NCI-H82 treated with DMSO at 0.1 percent for 48 hours (cell line): Measurements from ENCODE around the gene PWWP3B.
"Not testable (repeated sequence)": the region's sequence is repeated elsewhere in the genome, so short reads cannot be mapped to it uniquely, and the experiment has no call there.

Source experiments
- DNase-seq: peaks from one replicate; lab custom pipeline; 2025; ENCODE audit not compliant: unreplicated experiment; lab: John Stamatoyannopoulos, UW

The PWWP3B gene

DNA sequence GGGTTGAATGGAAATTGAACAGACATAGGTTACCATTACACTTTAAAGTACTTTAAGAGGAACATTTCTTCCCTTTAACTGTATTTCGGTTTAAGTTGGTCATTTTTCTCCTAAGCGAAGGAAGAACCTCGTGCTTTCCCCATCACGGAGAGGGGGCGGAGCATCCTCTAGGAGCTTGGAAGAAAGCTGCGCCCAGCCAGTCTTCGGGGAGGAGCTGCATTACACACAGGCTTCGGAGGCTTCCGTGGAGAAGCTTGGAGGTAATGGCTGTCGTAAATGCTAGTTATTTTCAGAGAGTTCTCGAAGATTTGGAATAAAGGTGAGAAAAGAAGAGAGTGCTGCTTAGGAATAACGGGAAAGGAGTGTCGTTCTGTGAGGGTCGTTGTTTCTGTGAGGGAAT lies at the start of gene PWWP3B:
PWWP3B (plus strand) TSS at position 199 of the 400 bp plus-strand sequence. CDS start 37,128 bp downstream, outside the sequence.
- DNase-seq: no peak

DNA sequence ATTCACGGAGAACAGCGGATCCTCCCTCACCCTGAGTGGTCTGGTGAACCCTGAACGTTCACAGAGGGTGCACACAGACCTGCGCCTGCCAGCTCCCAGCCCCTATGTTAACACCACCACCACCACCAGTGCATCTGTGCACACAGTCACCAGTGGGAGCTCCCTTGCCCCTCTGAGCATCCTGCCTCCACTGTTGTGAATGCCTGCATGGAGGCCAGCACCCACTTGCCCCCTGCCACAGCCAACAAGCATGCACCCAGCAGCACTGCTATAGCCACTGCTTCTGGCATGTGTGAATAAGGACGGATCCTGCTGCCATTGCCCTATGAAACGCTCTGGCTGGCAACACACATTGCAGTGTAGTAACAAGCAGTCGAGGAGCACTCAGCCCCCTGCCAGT lies 29.1 kb upstream of the PWWP3B start:
- no peak for DNase-seq

DNA sequence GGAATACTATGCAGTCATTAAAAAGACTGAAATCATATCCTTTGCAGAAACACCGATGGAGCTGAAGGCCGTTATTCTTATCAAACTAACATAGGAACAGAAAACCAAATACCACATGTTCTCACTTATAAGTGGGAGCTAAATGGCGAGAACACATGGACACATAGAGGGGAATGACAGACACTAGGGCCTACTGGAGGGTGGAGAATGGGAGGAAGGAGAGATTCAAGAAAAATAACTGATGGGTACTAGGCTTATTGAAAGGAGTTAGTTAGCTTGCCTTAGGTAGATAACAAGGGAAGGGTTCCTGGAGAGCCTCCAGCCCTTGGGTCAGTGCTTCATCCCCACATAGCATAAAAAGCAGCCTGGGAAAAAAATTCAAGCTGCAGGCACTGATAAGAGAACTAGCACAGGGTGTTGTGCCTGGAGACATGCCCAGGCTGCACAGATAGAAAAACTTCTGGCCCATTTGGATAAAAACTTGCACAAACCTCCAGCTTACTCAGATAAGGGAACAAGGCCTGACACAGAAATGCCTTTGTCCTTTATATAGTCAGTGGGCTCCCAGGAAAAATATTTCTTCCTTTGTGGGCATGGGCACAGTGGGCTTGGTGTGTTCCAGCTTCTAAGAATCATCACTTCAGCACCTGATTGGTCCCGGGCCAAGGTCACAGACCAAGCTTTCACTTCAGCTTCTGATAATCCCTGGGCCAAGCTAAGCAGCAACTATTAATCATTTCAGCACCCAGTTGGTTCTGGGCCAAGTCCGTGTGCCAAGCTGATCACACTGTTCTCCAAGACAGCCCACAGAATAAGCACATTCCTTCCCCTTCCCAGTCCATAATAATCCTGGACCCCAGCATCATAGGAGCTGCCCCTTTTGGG lies 23.1 kb upstream of the PWWP3B start:
- no peak for DNase-seq

DNA sequence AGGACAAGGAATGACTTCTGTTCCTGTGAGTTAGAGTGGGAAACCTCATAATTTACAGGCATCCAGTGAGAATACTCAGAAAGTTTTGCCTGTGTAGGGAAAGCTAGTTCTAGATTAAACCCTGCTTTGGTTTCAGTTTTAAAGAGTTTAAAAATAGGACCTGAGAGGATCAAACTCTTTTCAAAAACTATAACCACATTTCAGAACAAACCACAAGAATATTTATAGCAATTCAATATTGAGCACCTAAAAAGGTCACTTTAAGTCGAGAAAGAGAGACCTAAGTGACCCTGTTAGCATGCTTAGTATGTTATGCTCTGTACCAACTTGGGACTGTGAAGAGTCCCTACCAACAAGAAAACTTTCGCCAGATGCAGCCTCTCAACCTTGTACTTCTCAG lies 17.4 kb upstream of the PWWP3B start:
- no peak for DNase-seq

DNA sequence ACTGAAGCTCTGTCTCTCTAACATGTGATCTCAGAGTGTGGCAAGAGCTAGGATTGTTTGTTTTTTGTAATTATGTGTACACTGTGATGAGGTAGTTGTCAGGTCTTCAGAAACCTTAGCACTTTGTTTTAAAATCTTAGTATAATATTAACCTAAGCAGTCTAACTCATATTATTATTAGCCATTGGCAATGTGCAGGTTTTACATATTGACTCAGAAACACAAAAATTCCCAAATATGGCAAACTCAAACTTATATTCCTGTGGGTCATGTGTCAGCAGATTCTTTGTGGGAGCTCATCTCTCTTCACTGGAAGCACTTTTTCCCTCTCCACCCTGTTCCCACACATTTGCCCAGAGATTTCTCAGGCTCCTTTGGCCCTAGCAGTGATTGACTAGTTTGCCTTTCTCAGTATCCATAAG lies 8.2 kb upstream of the PWWP3B start:
- no peak for DNase-seq

DNA sequence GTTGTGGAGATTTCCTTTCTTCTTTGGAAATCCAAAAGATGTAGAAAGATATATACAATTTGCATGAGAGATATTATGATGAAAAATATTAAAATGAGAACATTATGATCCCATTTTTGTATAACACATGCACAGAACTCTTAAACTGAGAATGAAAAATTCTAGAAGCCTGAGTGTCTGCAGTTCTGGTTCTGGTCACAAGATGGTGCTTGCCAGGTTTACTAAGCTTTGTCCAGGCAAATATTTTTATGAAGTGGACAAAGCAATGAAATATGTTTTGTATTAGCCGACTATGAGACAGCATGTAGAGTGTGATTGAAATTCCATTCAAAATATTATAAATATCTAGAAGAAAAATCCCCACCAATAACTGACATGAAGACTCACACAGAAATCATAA lies 2.2 kb downstream of the PWWP3B start:
- no peak for DNase-seq

DNA sequence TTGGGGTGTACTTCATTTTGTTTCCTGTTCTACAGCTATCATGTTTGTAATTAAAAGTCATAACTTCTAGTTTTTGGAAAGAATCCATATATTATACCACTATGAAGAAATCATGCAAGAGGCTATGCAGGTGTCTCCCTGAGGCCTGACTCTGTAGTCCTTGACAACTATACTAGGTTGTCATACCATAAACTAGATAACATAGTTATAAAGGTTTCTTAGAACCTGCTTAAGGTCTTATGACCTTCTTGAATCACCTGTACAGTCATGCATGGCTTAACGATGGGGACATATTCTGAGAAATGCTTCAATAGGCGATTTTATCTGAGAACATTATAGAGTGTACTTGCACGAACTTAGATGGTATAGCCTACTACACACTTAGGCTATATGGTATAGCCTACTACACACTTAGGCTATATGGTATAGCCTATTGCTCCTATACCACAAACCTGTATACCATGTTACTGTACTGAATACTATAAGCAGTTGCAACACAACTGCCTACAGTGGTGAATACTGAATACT lies 3.3 kb downstream of the PWWP3B start:
- DNase-seq: no peak

DNA sequence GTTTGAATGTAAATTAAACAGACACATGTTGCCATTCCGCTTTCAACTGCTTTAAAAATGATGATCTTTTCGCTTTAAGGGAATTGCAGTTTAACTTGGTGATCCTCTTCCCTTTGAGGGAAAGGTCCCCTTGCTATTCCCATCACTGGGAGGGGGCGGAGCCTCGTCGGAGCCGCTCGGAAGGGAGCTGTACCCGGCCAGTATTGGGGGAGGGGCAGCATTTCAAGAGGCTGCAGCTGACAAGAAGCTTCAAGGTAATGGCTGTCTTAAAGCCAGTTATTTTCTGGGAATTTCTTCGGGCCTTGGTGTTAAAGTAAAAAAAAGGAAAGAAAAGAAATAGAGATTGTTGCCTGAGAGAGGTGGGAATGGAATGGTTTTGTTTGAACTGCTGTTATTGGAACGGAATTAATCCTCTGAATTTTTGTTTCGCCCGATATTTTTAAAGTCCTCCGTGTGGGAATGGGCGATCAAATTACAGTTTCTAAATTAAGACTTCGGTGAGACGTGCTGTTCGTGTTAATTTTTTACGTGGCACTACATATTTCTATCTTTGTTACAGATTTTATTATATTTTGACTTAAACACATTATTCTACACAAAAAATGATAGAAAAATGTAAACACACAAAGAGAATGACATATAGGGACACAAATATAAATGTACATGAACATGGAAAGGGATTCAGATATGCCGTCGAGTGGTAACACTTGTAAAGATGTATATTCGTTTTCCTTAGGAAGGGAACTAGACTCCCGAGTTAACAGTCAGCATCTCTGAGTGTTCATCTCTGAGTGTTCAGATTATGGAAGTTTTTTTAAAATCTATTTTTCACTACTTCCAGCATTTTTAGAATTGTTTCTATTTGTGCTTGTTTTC lies 9.2 kb downstream of the PWWP3B start:
- DNase-seq: no peak

DNA sequence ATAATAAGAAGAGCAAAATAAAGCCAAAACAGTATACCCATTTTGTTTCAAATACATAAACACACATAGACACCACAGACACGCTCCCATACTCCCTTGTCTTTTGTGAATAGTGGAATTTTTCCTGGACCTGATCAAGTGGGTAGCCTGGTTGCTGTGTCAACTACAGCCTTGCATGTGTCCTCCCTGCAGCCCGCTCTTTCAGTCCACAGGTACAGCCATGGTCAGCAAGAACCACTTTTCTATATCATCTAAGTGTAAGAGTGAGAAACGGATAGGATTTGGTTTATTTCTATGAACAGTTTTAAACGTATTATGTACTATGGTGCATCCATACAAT lies 9.8 kb downstream of the PWWP3B start:
- DNase-seq: no peak

DNA sequence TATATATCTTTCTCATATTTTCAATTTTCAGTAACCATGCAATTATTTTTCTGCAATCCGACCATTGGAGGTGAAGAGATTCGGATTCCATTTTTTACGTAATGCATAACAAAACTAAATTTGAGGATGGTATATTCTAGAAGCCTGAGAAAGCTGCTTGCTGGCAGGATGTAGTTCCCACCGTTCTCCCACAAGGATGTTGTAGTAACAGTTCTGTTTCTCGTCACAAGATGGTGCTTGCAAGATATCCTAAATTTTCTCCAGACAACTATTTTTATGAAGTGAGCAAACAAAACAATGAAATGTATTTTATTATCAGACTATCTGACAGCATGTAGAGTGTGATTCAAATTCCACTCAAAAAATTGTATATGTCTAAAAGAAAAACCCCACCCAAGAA lies 10.7 kb downstream of the PWWP3B start:
- DNase-seq: no peak

DNA sequence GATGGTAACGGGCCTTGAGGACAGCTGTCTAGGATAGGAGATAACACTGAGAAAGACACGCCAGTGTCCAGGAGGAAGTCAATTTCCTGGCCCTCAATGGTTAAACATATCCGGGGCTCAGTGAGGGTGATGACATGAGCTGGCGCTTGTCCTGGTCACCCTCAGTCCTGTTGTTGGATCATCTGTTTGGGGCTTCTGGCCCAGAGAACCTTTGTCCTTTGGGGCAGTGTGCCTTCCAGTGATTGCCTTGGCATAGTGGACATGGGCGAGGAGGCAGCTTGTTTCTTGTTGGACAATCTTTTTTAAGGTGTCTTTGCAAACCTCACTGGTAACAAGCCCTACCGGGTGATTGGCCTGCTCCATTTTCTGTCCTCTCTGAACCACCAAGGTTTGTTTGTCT lies 15.6 kb downstream of the PWWP3B start:
- not testable (repeated sequence) for DNase-seq

DNA sequence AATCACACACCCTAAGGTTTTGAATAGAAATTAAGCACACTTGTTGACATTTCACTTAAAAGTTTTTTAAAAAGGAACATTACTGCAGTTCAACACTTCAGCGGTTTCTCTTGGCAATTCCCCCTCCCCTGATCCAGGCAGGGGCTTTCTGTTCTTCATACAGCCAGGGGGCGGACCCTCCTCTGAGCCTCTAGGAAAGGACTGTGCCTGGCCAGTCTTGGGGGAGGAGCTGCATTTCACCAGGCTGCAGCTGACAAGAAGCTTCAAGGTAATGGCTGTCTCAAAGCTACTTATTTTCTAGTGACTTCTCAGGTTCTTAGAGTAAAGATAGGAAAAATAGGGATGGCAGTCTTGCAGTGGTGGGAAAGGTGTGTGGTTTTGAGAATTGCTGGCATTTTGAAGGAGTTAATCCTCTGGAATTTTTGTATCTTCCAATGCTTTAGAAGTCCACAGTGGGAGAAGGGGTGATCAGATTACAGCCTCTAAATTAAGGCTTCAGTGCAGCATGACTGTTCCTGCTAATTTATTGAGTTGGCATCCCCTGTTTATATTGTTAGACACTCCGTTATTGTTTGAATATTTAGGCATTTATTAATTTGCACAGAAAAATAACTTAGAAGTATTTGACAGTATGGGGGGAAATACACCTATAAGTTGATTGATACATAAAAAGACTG lies 33.5 kb downstream of the PWWP3B start:
- DNase-seq: no peak

DNA sequence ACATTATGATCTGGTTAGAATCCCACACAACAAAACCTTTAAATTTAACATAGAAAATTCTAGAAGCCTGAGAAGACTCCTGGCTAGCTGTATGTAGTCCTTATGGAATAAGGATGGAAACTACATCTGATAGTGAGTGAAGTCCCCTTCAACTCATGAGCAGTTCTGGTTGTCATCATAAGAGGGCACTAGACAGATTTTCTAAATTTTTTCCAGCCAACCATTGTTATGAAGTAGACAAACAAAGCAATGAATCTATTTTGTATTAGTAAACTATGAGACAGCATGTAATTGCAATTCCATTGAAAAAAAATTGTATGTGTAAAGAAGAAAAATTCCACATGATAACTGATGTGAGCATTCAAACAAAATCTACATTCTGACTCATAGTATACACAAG lies 35.2 kb downstream of the PWWP3B start:
- no peak for DNase-seq

DNA sequence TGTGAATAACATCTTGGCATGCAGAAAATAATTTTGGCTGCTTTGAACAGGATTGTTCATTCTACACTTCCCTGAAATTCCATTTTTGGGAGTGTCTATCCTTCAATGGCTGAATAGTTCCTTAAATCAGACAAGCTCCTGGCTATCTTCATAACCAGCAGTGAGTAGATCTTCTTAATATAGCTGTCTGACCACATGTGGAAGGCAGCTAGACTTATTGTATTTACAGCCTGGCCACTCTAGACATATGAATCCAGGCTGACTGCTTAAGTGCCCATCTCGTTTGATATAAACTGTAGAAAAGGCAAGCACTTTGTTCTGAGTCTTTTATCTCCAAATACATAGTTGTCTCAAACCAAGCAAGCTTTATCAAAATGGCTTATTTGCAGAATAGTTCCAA lies 40.0 kb downstream of the PWWP3B start:
- no peak for DNase-seq
